ENCODE data around the gene TNNT3.
A peak's percentile ranks its signal among the peaks of the same experiment; 100 is the strongest.

DNA sequence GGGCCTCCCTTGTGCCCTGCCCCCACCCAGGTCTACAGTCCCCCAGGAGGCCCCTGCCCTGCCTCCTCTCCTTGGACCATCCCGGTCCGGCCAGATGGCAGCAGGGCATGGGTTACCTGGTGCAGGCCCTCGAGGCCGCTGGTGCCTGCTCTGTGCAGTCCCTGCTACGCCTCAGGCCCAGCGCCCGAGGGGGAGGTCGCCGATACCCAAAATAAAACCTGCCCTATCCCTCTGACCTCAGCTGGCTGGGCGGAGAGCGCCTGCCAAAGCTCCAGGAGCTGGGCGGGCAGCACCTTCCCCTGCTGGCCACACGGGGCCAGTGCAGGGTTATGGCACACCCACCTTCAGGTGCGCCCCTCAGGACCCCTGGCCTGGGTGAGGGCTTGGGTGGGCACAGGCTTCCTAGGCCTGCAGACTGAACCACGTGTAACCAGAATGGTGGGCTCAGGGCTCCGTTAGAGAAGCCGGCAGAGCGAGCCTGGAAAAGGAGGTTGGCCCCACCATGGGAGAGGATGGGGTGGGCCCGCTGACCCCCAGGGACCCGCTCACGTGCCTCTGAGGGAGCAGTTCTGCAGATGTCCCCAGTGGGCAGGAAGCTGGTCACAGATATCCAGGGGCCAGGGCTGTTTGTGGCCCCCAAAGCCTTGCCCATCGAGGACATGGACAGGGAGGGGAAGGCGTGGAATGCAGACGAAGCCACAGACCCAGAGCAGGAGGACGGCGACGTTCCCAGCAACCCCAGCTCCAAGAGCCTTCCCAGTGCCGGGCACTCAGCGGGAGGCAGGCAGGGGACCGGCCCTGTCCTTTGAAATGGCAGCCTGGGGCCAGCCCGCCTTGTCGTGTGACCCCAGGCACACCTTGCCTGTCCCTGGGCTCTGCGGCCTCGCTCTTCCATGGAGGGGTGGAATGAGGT is 1.7 kb upstream of the TNNT3 start:
- TF ChIP-seq, protein P1, sequence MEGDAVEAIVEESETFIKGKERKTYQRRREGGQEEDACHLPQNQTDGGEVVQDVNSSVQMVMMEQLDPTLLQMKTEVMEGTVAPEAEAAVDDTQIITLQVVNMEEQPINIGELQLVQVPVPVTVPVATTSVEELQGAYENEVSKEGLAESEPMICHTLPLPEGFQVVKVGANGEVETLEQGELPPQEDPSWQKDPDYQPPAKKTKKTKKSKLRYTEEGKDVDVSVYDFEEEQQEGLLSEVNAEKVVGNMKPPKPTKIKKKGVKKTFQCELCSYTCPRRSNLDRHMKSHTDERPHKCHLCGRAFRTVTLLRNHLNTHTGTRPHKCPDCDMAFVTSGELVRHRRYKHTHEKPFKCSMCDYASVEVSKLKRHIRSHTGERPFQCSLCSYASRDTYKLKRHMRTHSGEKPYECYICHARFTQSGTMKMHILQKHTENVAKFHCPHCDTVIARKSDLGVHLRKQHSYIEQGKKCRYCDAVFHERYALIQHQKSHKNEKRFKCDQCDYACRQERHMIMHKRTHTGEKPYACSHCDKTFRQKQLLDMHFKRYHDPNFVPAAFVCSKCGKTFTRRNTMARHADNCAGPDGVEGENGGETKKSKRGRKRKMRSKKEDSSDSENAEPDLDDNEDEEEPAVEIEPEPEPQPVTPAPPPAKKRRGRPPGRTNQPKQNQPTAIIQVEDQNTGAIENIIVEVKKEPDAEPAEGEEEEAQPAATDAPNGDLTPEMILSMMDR (IDR thresholded peaks at IDR 0.05), result peak; percentile 25 to 59 (median 50)
- TF ChIP-seq POLR2A (IDR thresholded peaks at IDR 0.05), result no peak

Data from testis (tissue), 2 donors.